Nephron progenitor cell (in vitro differentiated cells): ENCODE data around the gene MCHR1.

ENCODE experiments used
- DNase-seq: peaks from one replicate; pipeline ENCODE4 v3.0.0; 2021
- H3K27ac Mint-ChIP-seq: 2 replicates; pipeline ENCODE4 v1.8.0; 2021; ENCODE audit warnings: mild to moderate bottlenecking, moderate library complexity, mixed read lengths
- H3K27me3 Mint-ChIP-seq: 2 replicates; pipeline ENCODE4 v1.8.0; 2021; ENCODE audit warnings: mild to moderate bottlenecking, low read depth, mixed read lengths; ENCODE audit not compliant: poor library complexity
- H3K36me3 Mint-ChIP-seq: 2 replicates; pipeline ENCODE4 v1.8.0; 2021; ENCODE audit warnings: low read depth, mixed read lengths
- H3K4me1 Mint-ChIP-seq: 2 replicates; pipeline ENCODE4 v1.8.0; 2021; ENCODE audit warnings: mixed read lengths
- H3K4me3 Mint-ChIP-seq: 2 replicates; pipeline ENCODE4 v1.8.0; 2021; ENCODE audit warnings: mild to moderate bottlenecking, moderate library complexity, mixed read lengths
- H3K9me3 Mint-ChIP-seq: 2 replicates; pipeline ENCODE4 v1.8.0; 2021; ENCODE audit warnings: mild to moderate bottlenecking, moderate library complexity, mixed read lengths
- TF ChIP-seq, protein P1 (sequence below): fragments of 200-600 bp; sonication (generic); IDR thresholded peaks from 2 replicates; pipeline ENCODE4 v1.5.0; 2021; ENCODE audit warnings: antibody characterized with exemption

Gene MCHR1

GRCh38 chr22:40720538-40721256 lies 41.4 kb downstream of the MCHR1 start:
- Mint-ChIP-seq H3K4me1 (peaks cover 65% of the 10 kb centered on the region), H3K4me3 (peak overlapping the region; percentile 51), H3K27me3 (peaks cover 15% of the 10 kb centered on the region), H3K9me3 (no peaks in the 10 kb centered on the region), H3K36me3 (no peaks in the 10 kb centered on the region), H3K27ac (peak overlapping the region; percentile 98)
- no peak for DNase-seq
- TF ChIP-seq, protein P1, sequence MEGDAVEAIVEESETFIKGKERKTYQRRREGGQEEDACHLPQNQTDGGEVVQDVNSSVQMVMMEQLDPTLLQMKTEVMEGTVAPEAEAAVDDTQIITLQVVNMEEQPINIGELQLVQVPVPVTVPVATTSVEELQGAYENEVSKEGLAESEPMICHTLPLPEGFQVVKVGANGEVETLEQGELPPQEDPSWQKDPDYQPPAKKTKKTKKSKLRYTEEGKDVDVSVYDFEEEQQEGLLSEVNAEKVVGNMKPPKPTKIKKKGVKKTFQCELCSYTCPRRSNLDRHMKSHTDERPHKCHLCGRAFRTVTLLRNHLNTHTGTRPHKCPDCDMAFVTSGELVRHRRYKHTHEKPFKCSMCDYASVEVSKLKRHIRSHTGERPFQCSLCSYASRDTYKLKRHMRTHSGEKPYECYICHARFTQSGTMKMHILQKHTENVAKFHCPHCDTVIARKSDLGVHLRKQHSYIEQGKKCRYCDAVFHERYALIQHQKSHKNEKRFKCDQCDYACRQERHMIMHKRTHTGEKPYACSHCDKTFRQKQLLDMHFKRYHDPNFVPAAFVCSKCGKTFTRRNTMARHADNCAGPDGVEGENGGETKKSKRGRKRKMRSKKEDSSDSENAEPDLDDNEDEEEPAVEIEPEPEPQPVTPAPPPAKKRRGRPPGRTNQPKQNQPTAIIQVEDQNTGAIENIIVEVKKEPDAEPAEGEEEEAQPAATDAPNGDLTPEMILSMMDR = no peak

DNA sequence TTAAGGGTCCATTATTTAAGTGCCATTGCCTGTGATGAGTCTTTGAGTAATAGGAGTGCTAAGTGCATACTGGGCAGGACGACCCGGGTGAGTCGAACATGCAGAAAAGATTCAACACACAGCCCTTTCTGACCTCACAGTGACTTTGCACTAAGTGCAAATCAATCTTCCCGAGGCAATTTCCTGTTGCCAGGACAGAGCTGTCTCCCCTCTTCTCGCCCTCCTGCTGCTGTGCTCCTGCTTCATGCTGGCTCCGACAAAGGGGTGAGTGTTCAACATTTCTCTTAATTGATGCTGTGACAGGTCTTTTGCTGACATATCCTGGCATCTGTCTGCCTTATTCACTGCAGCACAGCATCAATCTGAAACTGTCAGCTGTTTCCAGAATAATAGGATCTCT lies 42.0 kb downstream of the MCHR1 start:
- Mint-ChIP-seq H3K27ac (peak overlapping the region; percentile 98), H3K4me3 (peak overlapping the region; percentile 51), H3K27me3 (peaks cover 15% of the 10 kb centered on the region), H3K4me1 (peaks cover 62% of the 10 kb centered on the region), H3K9me3 (no peaks in the 10 kb centered on the region), H3K36me3 (no peaks in the 10 kb centered on the region)
- peak; percentile 38 for DNase-seq
- TF ChIP-seq, protein P1 = no peak

- no peaks in the 10 kb centered on the region for H3K9me3 Mint-ChIP-seq
- H3K27ac Mint-ChIP-seq = no peak overlapping the region
These were observed 44.2 kb downstream of the MCHR1 start for GRCh38 chr22:40723396-40723933.

DNA sequence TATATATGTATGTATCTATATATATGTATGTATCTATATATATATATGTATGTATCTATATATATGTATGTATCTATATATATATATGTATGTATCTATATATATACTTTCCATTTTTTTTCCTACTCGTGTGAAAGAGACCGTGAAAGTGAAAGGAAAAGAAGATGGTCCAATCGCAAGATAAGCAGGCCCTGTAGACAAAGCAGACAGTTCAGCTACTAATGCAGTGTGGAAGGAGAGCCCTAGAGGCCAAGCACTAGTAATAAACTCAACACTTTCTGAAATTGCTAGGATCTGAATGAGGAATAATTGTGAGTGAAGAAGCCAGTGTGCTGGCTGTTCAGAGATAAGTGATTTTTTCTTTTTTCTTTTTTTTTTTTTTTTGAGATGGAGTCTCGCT lies 47.2 kb downstream of the MCHR1 start:
- Mint-ChIP-seq H3K36me3 (no peaks in the 10 kb centered on the region), H3K9me3 (peaks cover 4% of the 10 kb centered on the region), H3K4me3 (no peak overlapping the region), H3K27me3 (peaks cover 14% of the 10 kb centered on the region), H3K27ac (peak overlapping the region; percentile 54), H3K4me1 (peaks cover 56% of the 10 kb centered on the region)
- TF ChIP-seq, protein P1 = no peak
- DNase-seq = no peak

More at GRCh38 chr22:40723396-40723933, 44.2 kb downstream of the MCHR1 start:
- no peak for DNase-seq
- TF ChIP-seq, protein P1 = no peak
- no peak overlapping the region for H3K4me3 Mint-ChIP-seq
- peaks cover 11% of the 10 kb centered on the region for H3K27me3 Mint-ChIP-seq
- H3K4me1 Mint-ChIP-seq = peaks cover 69% of the 10 kb centered on the region
- no peaks in the 10 kb centered on the region for H3K36me3 Mint-ChIP-seq

DNA sequence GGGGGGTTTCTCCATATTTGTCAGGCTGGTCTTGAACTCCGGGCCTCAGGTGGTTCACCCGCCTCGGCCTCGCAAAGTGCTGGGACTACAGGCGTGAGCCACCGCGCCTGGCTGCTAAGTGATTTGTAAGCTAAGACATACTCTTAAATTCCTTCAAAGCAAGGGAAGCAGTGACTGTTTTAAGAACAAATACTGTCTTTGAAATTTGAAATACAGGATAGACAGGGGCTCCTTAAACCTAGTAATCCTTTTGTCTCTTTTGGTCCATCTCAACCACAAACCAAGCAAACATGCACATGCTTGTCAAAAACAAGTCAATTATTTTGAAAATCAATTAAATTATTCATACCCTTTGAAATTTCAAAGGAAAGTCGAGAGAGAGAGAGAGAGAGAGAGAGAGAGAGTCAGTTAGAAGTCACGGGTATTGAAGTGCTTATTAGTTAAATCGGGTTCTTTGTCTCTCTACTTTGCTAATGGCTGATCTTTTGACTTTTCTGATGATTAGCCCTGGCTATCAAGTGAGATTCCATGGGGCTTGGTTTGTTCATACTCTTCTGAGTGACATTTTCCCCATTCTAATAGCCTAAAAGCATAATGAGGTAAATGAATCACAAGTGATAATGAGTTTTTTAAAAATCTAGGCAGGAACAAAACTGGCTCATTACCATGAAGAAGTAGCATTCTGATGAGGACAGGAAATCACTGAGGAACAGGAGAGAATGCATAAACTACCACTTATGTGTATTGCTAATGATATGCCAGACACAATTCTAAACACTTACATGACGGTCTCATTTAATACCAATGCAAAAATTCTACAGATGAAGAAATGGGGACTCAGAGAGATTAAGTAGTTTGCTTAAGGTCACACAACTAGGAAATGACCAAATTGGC lies 48.0 kb downstream of the MCHR1 start:
- peaks cover 14% of the 10 kb centered on the region for H3K27me3 Mint-ChIP-seq
- peaks cover 54% of the 10 kb centered on the region for H3K4me1 Mint-ChIP-seq
- TF ChIP-seq, protein P1 = no peak
- no peak overlapping the region for H3K4me3 Mint-ChIP-seq
- peak overlapping the region; percentile 28 for H3K27ac Mint-ChIP-seq
- no peak for DNase-seq
- no peaks in the 10 kb centered on the region for H3K36me3 Mint-ChIP-seq
- peaks cover 4% of the 10 kb centered on the region for H3K9me3 Mint-ChIP-seq
